ENCODE results near the gene NUAK1.

- TF ChIP-seq, protein P1, sequence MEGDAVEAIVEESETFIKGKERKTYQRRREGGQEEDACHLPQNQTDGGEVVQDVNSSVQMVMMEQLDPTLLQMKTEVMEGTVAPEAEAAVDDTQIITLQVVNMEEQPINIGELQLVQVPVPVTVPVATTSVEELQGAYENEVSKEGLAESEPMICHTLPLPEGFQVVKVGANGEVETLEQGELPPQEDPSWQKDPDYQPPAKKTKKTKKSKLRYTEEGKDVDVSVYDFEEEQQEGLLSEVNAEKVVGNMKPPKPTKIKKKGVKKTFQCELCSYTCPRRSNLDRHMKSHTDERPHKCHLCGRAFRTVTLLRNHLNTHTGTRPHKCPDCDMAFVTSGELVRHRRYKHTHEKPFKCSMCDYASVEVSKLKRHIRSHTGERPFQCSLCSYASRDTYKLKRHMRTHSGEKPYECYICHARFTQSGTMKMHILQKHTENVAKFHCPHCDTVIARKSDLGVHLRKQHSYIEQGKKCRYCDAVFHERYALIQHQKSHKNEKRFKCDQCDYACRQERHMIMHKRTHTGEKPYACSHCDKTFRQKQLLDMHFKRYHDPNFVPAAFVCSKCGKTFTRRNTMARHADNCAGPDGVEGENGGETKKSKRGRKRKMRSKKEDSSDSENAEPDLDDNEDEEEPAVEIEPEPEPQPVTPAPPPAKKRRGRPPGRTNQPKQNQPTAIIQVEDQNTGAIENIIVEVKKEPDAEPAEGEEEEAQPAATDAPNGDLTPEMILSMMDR (conservative IDR thresholded peaks at IDR 0.05) = no peak
- TF ChIP-seq EZH2 (IDR thresholded peaks at IDR 0.05; ENCODE audit: low read depth) = no peak
These were observed 459 bp downstream of the NUAK1 start for GRCh38 chr12:106138357-106138632.
